Right atrium auricular region (tissue), 2 donors: Measurements from ENCODE around the gene CNGB1. TPM values are rescaled to one million over a fixed set of nuclear protein-coding genes. Genes with fewer than 3 reads are reported as not detected.
"Not testable (repeated sequence)": the region's sequence is repeated elsewhere in the genome, so short reads cannot be mapped to it uniquely, and the experiment has no call there.

Experiments used
- DNase-seq: peaks from one replicate; pipeline ENCODE4 v3.0.0-alpha.2; 2019; ENCODE audit warnings: low spot score
- H3K27ac ChIP-seq, 2 donors: fragments of 200-600 bp; sonication (generic); 1 replicate in 1 of 2; 2 replicates in 1 of 2; pipeline ENCODE4 v1.5.1; 2016 to 2019
- H3K27me3 ChIP-seq, 2 donors: fragments of 200-600 bp; sonication (generic); one replicate each; pipeline versions ENCODE4 v1.5.1 to v1.6.0; 2017 to 2019
- H3K36me3 ChIP-seq: fragments of 200-600 bp; sonication (generic); one replicate; pipeline ENCODE4 v1.5.1; 2016
- H3K4me1 ChIP-seq, 2 donors: fragments of 200-600 bp; sonication (generic); one replicate each; pipeline versions ENCODE4 v1.5.1 to v1.6.0; 2017 to 2019
- H3K4me3 ChIP-seq, 2 donors: fragments of 200-600 bp; sonication (generic); 1 replicate in 1 of 2; 2 replicates in 1 of 2; pipeline ENCODE4 v1.5.1; 2017 to 2019; ENCODE audit warnings: mild to moderate bottlenecking in 1 of 2, moderate library complexity in 1 of 2
- H3K9me3 ChIP-seq, 2 donors: fragments of 200-600 bp; sonication (generic); one replicate each; pipeline ENCODE4 v1.5.1; 2019
- total RNA-seq, 2 donors: library from RNA; depleted of rRNA; stranded (reverse); fragments of >200 nt; gene quantifications; one replicate each; pipeline ENCODE4 v1.1.0, GENCODE V29; 2016
- TF ChIP-seq, protein P1 (sequence below), 2 donors: fragments of 200-600 bp; sonication (generic); IDR thresholded peaks; one replicate each; pipeline ENCODE4 v1.5.1; 2019; ENCODE audit warnings: antibody characterized with exemption in 2 of 2

Gene CNGB1
- total RNA-seq, 2 donors from 2014 or later = not detected

DNA sequence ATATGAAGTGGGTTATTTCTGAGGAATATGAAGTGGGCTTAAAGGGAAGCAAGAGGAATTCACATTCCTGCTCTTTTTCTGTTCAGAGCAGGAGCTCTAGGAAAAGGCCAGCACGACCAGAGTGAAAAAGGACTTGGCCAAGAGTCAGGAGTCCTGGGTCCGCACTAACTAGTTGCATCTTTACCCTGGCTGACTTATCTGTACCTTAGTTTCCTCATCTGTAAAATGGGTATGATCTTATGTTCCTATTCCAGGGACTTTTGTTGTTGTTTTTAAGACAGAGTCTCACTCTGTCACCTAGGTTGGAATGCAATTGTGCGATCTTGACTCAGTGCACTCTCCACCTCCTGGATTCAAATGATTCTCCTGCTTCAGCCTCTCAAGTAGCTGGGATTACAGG, 52.5 kb downstream of the CNGB1 start:
- H3K9me3 ChIP-seq = no peaks in the 10 kb centered on the region
- no peak overlapping the region for H3K4me3 ChIP-seq
- H3K27me3 ChIP-seq = no peaks in the 10 kb centered on the region
- no peaks in the 10 kb centered on the region for H3K36me3 ChIP-seq
- no peaks in the 10 kb centered on the region for H3K4me1 ChIP-seq
- no peak overlapping the region for H3K27ac ChIP-seq
- no peak for DNase-seq
- TF ChIP-seq, protein P1, sequence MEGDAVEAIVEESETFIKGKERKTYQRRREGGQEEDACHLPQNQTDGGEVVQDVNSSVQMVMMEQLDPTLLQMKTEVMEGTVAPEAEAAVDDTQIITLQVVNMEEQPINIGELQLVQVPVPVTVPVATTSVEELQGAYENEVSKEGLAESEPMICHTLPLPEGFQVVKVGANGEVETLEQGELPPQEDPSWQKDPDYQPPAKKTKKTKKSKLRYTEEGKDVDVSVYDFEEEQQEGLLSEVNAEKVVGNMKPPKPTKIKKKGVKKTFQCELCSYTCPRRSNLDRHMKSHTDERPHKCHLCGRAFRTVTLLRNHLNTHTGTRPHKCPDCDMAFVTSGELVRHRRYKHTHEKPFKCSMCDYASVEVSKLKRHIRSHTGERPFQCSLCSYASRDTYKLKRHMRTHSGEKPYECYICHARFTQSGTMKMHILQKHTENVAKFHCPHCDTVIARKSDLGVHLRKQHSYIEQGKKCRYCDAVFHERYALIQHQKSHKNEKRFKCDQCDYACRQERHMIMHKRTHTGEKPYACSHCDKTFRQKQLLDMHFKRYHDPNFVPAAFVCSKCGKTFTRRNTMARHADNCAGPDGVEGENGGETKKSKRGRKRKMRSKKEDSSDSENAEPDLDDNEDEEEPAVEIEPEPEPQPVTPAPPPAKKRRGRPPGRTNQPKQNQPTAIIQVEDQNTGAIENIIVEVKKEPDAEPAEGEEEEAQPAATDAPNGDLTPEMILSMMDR (IDR thresholded peaks at IDR 0.05) = no peak

DNA sequence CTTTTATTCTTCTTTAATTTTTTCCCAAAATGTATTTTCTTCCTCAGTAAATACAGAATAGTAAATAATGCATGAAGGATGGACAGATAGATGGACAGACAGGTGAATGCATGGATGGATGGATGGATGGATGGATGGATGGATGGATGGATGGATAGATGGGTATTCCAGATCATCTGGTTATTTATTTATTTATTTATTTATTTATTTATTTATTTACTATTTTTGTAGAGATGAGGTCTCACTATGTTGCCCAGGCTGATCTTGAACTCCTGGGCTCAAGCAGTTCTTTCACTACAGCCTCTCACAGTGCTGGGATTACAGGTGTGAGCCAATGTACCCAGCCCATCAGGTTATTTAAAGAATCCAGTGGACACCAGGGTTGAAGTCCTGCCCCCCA, 53.0 kb downstream of the CNGB1 start:
- DNase-seq, H3K36me3 ChIP-seq, H3K4me1 ChIP-seq, H3K9me3 ChIP-seq, H3K27me3 ChIP-seq, H3K4me3 ChIP-seq, H3K27ac ChIP-seq: not testable (repeated sequence)

DNA sequence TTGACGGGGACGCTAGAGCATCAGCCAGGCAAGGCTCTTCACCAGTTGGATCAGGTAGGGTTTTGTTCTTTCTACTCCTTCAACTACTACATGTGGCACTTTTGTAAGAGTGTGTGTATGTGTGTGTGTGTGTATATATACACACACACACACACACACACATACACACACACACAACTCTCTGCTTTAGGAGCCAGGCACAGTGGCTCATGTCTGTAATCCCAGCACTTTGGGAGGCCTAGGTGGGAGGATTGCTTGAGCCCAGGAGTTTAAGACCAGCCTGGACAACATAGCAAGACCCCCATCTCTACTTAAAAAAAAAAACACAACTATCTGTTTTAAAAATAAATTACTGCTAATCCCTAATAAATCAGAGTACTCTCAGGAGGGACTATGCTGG, 53.4 kb downstream of the CNGB1 start:
- not testable (repeated sequence) for H3K27ac ChIP-seq, H3K4me3 ChIP-seq, H3K27me3 ChIP-seq, H3K36me3 ChIP-seq, DNase-seq, H3K4me1 ChIP-seq, H3K9me3 ChIP-seq

DNA sequence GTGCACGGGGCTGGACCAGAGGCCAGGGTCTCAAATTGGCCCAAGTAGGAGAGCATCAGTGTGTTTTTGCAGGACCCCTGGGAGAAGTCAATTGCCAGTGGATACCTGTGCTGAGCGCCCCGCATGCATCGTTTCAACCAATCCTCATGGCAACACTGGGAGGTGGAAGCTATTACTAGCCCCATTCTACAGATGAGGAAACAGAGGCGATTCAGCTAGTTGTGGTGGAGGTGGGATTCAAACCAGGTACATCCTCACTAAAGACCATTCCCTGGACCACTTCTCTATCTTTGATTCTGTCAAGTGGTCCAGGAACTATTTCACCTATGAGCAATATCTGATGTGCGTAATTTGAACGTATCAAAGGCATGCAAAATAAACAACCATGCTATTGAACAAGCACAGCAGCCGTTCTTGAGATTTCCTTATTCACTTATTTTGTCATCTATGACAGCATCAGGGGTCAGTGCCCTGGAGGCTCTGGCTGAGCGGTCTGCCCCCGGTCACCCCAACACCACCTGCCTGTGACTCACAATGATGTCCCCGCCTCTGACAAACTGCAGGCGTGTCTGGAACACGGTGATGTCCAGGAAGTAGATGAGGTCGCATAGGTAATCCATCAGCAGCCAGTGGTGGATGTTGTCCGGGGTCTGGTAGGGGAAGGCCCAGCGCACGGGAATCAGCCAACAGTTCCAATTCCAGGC, 54.0 kb downstream of the CNGB1 start:
- Histone ChIP-seq H3K9me3 (no peaks in the 10 kb centered on the region), H3K27ac (no peak overlapping the region), H3K4me3 (no peak overlapping the region), H3K4me1 (no peaks in the 10 kb centered on the region), H3K36me3 (no peaks in the 10 kb centered on the region), H3K27me3 (no peaks in the 10 kb centered on the region)
- TF ChIP-seq, protein P1 (IDR thresholded peaks at IDR 0.05) = no peak
- DNase-seq = no peak

DNA sequence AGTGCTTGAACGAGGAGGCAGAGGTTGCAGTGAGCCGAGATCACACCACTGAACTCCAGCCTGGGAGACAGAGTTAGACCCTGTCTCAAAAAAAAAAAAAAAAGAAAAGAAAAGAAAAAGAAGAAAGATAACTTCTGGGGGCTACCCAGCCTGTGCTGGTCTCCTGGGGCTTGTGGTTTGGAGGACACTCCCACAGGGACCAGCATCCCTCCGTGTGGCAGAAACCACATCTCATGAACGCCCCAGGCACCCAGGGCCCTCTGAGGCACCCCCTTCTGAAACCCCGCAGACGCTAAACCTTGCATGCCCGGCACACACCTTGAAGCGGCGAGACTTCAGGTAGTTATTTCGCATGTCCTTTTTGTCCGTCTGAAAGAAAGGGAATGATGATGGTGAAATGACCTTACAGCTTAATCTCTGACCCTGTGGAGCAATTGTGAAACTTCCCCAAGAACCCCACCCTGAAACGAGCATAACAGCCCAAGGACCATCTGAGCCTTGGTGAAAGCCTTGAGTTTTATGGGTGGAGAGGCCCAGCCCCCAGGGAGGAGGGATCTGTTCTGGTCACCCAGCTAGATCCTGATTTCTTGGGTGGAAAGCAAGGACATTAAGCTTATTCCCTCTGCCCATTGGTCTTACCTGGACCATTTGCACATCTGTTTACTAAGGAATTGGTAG, 55.0 kb downstream of the CNGB1 start:
- Histone ChIP-seq H3K27ac (no peak overlapping the region), H3K4me1 (no peaks in the 10 kb centered on the region)
- TF ChIP-seq, protein P1 (IDR thresholded peaks at IDR 0.05) = no peak

DNA sequence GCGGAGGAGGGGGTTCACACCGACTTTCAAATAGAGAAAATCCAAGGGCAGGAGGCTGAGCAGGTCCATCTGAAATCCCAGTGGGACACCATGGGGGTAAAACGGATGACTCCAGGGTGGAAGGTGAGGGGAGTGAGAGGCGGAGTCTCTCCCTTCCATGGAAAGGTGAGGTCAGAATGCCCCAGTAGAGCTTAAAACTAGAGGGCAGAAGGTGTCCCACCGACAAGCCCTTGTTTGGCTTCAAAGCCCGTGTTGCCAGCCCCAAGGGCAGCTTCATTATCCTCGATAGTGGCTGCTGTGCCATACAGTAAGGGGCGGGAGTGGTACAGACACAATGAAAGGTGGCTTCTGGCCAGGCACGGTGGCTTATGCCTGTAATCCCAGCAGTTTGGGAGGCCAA, 55.7 kb downstream of the CNGB1 start:
- no peaks in the 10 kb centered on the region for H3K4me1 ChIP-seq
- no peak for DNase-seq
- TF ChIP-seq, protein P1 (IDR thresholded peaks at IDR 0.05) = no peak
- no peak overlapping the region for H3K4me3 ChIP-seq
- no peaks in the 10 kb centered on the region for H3K27me3 ChIP-seq
- no peaks in the 10 kb centered on the region for H3K36me3 ChIP-seq
- H3K27ac ChIP-seq = no peak overlapping the region
- no peaks in the 10 kb centered on the region for H3K9me3 ChIP-seq

More for the DNA sequence above, 55.0 kb downstream of the CNGB1 start:
- Histone ChIP-seq H3K36me3 (no peaks in the 10 kb centered on the region), H3K9me3 (no peaks in the 10 kb centered on the region), H3K27me3 (no peaks in the 10 kb centered on the region), H3K4me3 (no peak overlapping the region)
- no peak for DNase-seq
